NCI-H146 treated with DMSO at 0.1 percent for 48 hours (cell line): ENCODE data around the gene CLDN1.

Source experiments
- DNase-seq: peaks from one replicate; lab custom pipeline; 2025; ENCODE audit not compliant: unreplicated experiment; lab: John Stamatoyannopoulos, UW

CLDN1 gene, protein sequence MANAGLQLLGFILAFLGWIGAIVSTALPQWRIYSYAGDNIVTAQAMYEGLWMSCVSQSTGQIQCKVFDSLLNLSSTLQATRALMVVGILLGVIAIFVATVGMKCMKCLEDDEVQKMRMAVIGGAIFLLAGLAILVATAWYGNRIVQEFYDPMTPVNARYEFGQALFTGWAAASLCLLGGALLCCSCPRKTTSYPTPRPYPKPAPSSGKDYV

DNA sequence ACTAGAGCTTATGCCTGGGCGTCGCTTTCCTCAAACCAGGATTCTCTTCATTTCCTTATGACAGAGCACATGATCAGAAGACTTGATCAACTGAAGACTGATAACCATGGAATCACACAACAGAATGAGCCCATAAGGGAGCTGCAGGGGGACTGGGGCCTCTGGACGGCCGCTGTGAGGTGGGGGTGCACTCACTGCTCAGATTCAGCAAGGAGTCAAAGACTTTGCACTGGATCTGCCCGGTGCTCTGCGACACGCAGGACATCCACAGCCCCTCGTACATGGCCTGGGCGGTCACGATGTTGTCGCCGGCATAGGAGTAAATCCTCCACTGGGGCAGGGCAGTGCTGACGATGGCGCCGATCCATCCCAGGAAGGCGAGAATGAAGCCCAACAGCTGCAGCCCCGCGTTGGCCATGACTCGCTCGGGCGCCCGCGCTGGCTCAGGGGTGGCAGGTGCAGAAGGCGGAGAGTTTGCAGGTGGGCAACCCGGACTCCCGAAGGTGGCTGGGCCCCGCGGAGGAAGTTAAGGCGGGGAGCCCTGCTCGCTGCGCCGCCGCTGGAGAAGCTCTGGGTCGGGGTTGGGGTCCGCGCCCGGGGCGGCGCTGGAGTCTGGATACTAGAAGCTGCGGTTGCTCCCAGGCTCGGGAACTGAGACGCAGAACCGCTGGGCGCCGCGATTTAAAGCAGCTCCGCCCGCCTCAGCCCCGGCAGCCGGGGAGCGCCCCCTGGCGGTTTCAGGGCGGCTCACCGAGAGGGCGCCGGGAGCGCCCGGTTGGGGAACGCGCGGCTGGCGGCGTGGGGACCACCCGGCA, at the start of gene CLDN1:
Gene CLDN1 (minus strand): TSS at position 658 of the 815 bp plus-strand sequence. CDS start 240 bp downstream, at position 418.
- DNase-seq, result peak; percentile 85

DNA sequence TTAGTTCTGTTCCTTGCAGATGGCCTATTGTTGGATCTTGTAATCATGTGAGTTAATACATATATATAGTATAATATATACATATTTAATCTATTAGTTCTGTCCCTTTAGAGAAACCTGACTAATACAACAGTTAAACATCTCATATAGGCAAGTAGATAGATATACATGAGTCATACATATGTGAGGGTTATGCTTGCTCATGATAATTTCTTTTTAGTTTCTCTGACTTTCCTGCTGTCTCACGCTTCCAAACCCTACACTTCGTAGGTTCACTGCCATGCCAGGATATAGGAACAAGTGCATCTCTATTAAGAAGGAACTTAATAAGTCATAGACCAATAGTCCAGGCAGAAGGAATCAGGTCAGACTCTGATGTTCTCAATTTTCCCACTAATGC, 48.9 kb upstream of the CLDN1 start:
- no peak for DNase-seq

DNA sequence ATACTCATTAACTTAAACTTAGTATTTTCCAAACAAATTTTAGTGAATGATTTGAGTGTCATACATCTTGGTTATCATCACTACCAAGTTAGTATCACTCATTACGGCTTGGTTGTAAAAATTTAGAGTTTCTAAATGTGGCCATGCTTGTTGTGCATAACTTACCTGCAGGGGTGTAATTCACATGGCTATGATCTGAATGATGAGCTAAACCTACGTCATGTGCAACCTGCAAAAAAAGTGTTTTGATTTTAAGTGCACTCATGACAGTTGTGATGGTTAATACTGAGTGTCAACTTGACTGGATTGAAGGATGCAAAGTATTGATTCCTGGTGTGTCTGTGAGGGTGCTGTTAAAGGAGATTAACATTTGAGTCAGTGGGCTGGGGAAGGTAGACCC, 48.1 kb upstream of the CLDN1 start:
- no peak for DNase-seq

DNA sequence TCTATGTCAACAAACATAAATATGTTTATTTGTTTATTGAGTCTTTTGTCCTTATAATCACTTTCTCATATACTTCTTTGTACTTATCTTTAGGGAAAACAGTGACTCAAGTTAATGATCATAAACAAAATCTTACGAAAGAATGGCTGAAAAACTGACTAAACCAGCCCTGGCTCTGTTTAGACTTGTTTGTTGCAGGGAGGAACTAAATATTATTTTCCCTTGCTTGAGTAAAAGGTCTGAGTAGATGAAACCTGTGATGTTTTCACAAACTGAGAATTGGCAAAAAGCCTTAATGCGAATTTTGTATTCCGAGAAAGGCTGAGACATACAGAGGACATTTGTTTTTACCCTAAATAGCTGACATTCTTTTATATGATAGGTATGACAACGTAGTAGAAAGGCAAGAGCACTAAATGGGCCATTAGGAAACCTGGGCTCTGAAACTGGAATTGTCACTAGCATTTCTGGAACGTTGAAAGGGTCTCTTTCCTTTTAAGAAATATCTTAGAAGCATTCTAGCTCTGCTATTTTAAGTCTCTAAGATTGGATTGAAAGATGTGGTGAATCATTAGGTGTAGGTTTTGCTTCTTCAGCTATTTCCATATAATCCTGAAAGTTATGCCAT, 47.5 kb upstream of the CLDN1 start:
- no peak for DNase-seq

DNA sequence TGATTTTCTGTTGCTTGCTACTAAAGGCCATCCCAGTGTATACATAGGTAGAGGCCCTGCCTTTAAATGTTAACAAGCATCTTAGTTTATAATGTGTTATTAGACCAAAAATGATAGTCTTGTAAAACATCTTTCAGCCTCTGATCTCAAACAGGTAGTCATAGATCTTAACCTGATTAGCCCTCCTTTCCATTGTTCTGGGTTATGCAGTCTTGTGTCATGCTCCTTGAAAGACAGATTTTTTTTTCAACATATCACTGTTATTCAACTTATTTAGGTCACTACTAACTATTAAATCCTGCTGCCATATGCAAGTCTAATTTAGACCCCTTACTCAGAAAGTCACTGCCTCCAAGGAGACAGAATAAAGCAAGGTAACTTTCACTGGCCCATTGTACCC, 46.6 kb upstream of the CLDN1 start:
- DNase-seq, result no peak

DNA sequence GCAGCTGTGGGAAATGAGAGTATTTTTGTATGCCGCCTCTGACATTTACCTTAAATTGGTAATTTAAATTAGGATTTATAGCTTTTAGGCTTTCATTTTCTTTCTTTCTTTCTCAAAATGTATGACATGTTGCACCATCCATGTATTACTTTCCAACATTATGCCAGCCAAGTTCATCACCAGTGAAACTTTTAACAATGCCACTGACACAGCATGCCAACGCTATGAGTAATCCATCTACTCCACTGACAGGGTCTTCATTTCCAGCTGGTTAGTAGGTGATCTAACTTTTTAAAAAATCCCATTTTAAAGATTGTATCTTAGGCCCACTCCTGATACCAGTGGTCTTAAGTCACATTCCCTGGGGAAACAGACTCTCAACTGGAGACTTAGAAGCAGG, 43.9 kb upstream of the CLDN1 start:
- no peak for DNase-seq

DNA sequence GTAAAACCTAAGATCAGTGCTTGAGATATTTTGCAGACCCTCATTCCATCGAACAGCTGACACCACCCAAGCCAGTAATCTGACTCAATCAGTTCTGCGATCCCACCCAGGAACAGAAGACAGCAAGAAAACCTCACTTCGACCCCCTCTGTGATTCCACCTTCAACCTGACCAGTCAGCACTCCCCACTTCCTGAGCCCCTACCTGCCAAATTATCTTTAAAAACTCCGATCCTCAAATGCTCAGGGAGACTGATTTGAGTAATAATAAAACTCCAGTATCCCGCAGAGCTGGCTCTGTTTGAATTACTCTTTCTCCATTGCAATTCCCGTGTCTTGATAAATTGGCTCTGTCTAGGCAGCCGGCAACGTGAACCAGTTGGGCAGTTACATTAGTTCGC, 40.0 kb upstream of the CLDN1 start:
- DNase-seq, result no peak

DNA sequence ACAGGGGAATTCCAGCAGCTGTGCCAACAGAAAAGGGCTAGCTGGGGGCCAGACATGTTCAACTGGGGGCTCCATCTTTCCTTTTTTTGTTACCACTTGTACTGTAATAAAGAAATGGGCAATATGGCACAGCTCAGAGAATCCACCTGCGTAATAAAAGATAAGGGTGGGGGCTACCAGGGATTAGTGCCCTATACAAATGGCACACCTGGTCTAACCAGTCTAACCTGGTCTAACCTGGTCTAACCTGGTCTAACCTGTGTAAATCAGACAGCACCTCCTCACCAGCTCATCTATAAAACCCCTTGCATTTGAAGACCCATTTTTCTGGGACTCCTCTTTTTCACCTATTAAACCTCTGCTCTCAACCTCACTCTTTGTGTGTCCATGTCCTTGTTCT, 39.5 kb upstream of the CLDN1 start:
- no peak for DNase-seq

DNA sequence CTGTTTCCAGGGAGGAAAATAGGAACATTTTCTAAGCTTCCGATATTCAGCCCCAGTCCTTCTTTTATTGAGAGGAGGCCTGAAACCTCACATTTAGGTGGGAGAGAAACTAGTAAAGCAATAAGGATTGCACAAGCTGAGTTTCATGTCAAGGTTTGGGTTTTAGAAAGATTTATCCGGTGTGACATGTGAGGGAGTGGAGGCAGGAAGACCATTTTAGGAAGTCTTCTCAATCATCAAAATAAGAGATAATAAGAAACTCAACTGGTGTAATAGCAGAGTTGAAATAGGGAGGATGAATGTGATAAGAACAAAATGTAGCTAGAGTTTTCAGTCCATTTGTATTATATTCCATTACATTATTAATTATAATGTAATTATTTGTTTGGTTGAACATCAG, 38.0 kb upstream of the CLDN1 start:
- DNase-seq, result no peak

DNA sequence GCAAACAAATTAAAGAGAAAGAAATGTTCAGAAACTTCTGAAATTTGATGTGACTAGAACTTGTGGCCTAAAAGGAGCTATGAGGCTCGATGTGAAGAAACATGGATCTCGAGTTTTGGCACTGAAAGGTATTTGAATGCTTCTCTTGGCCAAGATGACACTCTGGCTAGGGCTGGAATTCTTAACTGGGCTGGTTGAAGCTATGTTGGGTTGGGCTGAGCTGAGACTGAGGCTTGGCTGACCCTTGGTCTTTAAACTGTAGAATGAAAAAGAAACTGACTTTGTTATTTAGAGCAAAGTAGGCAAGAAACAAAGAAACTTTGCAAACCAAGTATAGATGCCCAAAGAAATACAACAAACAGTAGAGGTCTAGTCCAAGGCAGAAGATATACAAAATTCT, 37.6 kb upstream of the CLDN1 start:
- no peak for DNase-seq

DNA sequence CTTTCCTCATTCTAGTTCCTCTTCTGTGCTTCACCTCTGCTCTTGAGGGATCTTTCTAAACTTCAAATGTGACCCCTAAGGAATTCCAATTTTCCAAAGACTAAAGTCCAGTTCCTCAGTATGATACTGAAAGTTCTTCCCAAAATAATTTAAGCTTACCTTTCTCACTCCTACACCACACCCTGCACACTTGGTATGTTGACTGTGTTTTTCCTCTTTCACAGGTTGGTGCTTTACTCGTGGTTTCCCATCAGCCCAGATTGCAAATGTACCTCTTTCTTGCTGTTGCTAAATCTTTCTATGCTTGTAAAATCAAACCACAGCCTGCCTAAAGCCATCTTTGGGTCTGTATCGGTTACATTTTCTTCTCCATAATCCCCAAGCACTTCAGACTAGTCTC, 35.2 kb upstream of the CLDN1 start:
- no peak for DNase-seq

DNA sequence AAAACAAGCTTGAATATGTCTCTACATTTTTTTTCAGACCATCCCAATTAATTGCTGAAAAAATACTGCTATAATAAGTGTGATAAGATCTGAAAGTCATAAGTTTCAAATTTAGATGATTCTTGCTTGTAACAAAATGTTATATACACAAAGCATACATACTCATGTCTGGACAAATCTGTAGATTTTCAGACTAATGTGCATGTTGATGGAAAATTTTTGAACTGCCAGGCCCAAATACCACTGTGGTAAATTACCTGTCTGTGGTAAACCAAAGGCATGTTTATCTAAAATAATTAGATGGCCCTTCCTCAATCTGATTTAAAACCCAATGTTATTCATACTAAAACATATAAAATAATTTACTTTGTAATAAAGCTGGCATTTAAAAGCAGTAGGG, 34.0 kb upstream of the CLDN1 start:
- no peak for DNase-seq

DNA sequence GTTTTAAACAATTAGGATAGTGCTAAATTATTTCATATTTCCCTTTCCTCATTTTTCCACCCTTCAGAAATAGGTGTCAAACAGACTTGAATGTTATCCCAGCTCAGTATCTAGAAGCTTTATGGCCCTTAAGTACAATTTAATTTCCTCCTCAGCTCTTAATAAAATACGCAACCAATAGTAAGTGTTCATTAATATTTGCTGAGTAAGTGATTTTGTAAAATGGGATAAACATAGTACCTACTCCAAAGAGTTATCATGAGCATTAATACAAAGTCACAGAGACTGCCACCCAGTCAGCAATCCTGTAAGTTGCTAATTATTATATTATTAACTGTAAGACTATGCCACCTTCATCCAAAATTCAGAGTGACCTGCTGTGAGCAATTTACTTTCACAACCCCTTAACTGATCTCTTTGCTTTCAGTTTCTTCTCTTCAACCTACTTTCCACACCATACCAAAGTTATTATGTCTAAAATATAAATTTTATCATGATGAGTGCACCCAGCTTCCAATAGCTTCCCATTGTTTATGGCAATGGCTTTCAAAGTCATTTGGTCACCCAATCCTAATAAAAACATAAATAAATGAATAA, 30.7 kb upstream of the CLDN1 start:
- DNase-seq, result no peak

DNA sequence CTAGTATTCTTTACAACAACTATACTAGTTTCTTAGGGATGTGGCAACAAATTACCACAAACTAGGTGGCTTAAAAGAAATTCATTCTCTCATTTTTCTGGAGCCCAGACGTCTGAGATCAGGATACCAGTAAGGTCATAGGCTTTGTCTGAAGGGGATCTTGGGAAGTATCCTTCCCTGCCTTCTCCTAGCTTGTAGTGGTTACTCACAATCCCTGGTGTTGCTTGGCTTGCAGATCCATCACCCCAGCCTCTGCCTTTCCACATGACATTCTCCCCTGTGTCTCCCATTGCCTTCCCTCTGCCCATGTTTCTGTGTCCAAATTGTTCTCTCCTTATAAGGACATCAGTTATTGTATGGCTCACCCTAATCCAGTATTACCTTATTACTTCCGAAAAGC, 24.3 kb upstream of the CLDN1 start:
- DNase-seq, result no peak

DNA sequence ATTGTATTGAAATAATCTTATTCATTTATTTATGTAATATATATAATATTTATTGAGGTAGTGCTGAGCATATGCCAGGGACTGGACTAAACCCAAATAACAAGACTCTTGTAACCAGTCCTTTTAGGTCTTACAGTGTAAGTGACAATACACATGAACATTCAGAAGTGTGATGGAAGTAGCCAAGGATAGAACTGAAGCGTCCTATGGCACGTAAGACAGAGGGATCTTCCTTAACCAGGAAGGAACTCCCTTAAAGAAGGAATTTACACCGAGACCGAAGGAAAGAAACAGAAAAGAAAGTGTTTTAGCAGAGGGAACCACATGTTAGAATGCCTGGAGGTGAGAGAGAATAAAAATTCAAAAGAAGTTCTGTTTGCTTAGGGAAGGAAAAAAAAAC, 23.6 kb upstream of the CLDN1 start:
- no peak for DNase-seq

DNA sequence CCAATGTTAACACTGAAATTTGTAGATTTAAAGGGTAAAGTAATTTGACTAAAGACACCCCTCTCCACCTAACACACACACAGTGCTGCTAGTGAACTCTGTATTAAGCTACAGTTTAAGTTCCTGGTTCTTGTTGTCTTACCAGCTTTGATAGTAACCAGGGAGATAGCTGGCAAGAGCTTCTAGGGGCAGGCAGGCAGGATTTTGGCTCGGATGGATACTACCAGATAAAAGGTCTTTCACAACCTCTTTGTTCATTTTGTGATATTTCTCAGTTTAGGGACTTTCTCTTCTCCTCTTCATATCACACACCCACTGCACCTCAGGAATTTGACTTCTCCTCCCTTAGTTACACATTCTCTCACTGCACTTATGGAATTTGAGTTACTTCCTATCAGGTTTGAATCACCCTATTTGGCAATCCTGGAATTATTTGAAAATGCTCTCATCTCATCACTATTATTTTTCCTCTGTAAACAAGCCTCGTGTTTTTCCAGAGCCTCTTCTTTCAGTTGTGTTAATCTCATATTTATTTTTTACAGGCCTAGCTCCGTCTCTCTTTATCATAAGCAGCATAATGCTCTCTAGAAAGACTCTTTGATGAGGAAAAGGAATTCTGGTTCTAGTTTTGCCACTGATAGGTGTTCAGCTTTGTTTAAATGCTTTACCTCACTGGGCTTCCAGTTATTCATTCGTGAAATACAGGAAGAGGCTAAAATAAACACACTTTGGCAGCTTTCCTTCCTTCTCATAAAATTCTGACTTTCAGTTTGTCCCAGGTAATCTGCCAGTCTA, 23.0 kb upstream of the CLDN1 start:
- no peak for DNase-seq

DNA sequence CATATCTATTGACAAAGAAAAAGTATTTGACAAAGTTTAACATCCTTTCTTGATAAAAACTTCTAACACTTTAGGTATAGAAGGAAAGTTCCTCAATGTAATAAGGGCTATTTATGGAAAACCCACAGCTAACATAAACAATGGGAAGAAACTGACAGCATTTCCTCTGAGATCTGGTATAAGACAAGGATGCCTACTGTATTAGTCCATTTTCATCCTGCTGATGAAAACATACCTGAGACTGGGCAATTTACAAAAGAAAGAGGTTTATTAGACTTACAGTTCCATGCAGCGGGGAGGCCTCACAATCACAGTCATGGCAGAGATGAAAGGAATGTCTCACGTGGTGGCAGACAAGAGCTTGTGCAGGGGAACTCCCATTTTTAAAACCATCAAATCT, 17.8 kb upstream of the CLDN1 start:
- DNase-seq, result no peak

DNA sequence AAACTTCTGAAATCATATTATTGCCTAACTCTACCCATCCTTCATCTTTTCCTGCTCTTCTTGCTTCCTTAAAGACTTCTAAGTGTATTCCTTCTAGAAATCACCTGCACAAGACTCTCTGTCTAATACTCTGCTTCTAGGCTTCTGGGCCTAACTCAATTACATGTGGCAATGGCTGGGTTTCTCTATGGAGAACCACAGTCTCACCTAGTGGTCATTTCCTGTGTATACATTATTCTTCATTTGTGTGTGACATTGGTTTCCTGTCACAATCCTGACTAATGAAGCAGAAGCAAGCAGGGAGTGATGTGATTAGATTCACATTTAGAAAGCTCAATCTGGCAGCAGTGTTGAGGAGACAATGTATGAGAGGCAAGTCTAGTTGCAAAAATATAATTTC, 16.9 kb upstream of the CLDN1 start:
- peak; percentile 25 for DNase-seq

DNA sequence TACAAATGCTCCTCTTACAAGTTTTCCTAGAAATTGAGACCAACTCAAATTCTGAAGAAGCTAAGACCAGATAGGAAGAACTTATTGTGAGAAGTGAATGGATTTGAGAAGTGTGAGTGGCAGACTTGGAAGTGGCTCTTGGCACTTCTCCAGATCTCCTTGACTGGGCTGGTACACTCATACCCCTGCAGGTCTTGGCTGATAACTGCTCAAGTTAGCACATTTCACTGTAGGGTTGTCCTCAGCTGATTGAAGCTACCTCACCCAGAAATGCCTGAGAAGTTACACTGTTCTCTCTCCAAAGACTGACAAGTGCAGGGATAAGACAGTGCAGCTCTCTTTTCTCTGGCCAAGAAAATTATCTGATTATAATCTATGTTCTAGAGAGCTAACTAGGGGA, 16.5 kb upstream of the CLDN1 start:
- DNase-seq, result no peak

DNA sequence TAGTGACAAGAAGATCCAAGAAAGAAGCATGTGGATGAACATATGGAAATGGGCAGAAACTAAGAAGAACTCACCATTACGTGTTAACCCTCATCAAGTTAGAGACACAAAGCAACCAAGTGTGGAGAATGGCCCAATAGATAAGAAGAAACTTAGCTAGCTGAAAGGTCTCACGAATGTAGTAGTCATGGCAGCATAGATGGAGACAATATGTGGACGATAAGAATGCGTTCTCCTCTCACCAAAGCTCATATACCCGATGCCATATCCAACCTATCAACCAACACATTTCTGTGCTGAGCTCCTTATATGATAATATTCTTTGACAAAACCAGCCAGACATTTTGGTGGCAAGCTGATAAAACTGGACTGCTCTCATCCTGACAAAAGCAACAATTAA, 15.1 kb upstream of the CLDN1 start:
- no peak for DNase-seq

DNA sequence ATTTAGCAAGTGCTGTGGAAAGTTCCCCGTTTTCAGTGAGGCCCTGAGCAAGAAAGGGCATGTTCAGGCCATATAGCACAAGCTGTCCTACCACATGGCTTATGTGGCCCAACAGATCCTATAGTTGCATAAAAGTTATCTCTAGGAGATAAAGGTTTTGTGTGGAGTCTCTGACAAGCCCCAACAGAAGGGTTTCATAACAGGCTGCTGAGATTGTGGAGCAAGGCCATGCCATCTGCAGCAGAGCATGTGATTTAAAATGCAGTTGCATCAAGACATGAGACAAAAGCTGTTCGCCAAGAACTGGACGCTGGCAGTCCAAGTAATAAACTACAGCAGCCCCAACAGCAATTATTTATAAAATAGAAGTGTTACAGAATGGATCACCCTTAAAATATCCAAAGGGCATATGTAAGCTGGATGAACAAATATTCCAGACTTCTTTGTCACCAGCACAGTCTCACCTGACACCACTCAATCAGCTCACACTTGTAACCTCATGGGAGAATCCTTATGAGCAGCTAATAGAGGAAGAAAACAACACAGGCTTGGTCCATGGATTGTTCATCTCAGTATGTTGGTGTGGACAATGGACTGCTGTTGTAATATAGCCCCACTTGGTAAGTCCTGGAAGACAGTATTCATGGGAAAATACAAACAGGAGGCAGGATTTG, 14.4 kb upstream of the CLDN1 start:
- DNase-seq, result no peak
